Transverse colon (tissue), 4 donors: ENCODE measurements around the gene MXRA5.

Source experiments
- EP300 ChIP-seq: sonication (generic); formaldehyde crosslinking; IDR thresholded peaks from one replicate; pipeline ENCODE4 v1.6.1; 2017; ENCODE audit warnings: antibody characterized with exemption, low read depth
- POLR2A ChIP-seq: fragments of 450-650 bp; IDR thresholded peaks from one replicate; pipeline ENCODE4 v1.6.1; 2016; ENCODE audit warnings: antibody characterized with exemption, mild to moderate bottlenecking, moderate library complexity
- POLR2AphosphoS5 ChIP-seq, 3 donors: sonication (generic); formaldehyde crosslinking; IDR thresholded peaks; one replicate each; pipeline ENCODE4 v1.6.1; 2016; ENCODE audit warnings: antibody characterized with exemption in 3 of 3
- TF ChIP-seq, protein P1 (sequence below), 5 experiments: fragments of 200-600 bp in 3 of 5; fragments of 450-650 bp in 2 of 5; sonication (generic) in 3 of 5; IDR thresholded peaks; 1 replicate in 2 of 5; 2 replicates in 3 of 5; pipeline ENCODE4 v1.5.1; 2016 to 2017; ENCODE audit warnings: antibody characterized with exemption in 5 of 5, inconsistent platforms in 3 of 5, mild to moderate bottlenecking in 2 of 5, moderate library complexity in 1 of 5

DNA sequence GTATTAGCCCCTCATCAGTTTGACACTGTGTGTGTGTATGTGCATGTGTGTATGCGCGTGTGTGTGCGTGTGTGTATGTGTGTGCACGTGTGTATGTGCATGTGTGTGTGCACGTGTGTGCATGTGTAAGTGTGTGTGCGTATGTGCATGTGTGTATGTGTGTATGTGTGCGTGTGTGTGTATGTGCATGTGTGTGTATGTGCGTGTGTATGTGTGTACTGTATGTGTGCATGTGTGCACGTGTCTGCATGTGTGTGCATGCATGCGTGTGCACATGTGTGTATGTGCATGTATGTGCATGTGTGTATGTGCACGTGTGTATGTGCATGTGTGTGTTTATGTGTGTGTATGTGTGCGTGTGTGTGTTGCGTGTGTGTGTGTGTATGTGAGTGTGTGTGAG, 31.1 kb upstream of the MXRA5 start:
- TF ChIP-seq, protein P1, sequence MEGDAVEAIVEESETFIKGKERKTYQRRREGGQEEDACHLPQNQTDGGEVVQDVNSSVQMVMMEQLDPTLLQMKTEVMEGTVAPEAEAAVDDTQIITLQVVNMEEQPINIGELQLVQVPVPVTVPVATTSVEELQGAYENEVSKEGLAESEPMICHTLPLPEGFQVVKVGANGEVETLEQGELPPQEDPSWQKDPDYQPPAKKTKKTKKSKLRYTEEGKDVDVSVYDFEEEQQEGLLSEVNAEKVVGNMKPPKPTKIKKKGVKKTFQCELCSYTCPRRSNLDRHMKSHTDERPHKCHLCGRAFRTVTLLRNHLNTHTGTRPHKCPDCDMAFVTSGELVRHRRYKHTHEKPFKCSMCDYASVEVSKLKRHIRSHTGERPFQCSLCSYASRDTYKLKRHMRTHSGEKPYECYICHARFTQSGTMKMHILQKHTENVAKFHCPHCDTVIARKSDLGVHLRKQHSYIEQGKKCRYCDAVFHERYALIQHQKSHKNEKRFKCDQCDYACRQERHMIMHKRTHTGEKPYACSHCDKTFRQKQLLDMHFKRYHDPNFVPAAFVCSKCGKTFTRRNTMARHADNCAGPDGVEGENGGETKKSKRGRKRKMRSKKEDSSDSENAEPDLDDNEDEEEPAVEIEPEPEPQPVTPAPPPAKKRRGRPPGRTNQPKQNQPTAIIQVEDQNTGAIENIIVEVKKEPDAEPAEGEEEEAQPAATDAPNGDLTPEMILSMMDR (IDR thresholded peaks at IDR 0.05): no peak
- TF ChIP-seq POLR2A (no peak), EP300 (no peak), POLR2AphosphoS5 (IDR thresholded peaks at IDR 0.05) (no peak)
